OCI-M2 (cell line): ENCODE data around the gene MRPS11.
"Not testable (repeated sequence)": the region's sequence is repeated elsewhere in the genome, so short reads cannot be mapped to it uniquely, and the experiment has no call there.

ENCODE experiments used
- DNase-seq: peaks from one replicate; lab custom pipeline; 2025; ENCODE audit not compliant: unreplicated experiment; lab: John Stamatoyannopoulos, UW

The MRPS11 gene

DNA sequence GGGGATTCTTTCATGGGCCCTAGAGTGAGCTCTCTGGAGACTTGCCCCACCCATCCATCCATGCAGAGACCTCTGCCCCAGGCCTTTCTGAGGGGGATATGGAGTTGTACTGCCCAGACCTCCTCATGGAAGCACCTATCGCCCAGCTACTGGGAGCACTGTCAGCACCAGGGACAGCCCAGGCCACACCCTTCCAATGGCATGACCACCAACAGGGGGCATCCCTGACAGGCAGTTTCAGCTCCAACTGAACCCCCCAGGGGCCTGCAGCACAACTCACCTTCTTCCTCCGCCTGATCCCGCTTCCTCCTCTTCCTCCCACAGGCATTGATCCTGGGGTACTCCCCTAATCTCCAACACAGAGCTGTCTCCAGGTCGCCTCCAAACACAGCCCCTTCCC lies 21.8 kb downstream of the MRPS11 start:
- DNase-seq, result no peak

DNA sequence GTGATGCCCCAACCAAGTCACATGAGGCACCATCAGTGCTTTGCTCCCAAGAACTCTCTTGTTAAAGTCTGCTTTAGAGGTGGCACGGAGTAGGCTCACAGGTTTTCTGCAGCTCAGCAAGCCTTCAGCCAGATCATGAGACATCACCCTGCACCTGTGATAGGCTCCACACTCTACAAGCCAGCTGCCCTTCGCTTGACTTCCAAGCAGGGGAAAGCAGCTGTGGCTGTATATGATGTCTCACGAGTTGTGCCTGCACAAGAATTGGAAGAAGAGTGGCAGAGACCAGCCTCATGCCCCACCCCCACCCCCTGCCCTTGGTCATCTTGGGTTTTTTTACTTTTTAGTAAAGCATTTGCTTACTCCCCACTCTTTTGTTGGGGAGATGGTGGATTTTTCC lies 22.5 kb downstream of the MRPS11 start:
- DNase-seq, result no peak

DNA sequence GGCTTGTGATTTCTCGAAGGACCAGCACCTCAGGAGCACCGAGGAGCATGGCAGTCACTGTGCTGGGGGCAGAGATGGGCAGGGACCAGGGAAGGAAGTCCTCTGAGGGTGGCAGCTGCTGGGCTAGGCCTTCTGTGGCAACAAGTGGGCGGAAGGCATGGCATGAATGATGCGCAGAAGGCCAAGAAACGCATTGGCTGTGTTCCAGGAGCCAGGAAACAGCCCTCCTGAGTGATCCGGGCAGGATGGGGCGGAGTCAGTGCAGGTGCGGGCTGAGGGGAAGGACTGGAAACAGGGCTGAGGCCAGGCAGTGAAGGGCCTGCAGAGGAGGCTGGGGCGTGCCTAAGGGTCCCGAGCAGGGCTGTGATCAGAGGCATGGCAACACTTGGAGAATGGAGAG lies 23.6 kb downstream of the MRPS11 start:
- DNase-seq, result no peak

DNA sequence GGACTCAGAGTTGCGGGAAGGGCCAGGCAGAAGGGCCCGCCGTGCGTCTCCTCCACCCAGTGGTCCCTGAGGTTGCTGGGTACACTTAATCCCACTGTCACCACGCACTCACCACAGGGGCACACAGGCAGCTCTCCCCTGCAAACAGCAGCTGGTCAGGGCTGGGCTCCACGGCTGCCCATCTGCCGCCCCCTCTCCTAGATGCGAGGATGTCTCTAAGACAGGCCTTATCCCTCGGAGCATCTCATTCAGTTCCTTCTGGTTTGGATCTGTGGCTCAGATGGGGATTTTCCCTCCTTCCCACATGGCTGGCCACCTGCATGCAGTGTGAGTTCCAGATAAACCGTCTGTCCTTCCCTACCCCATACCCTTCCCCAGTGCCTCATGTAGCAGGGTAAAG lies 26.3 kb downstream of the MRPS11 start:
- no peak for DNase-seq

DNA sequence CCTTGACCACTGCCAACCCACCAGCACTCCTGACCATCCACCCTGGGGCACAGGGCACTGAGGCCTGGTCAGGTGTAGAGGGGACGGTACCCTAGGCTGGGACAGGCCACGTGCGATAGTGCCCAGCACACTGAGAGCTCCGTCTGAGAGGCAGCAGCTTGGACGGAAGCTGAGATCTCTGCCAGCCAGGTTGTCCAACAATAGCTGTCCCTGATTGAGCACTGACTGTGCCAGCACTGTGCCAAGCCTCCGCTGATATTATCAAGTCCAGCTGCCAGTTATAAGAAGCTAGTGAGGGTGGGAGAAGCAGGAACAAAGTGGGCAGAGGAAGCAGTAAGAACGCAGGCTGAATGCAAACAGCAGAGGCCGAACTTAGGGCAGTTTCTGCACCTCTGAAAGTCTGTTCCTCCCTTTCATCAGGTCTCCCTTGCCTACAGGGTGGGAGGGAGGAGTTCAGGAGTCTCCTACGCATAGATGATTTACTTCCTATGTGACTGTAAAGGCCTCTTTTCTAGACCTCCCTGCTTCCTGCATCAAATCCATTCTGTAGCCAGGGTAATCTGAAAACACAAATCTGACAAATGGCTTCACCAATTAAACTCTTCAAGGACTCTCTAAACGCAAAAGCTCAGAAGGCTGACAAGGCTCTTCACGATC lies 29.7 kb downstream of the MRPS11 start:
- no peak for DNase-seq

DNA sequence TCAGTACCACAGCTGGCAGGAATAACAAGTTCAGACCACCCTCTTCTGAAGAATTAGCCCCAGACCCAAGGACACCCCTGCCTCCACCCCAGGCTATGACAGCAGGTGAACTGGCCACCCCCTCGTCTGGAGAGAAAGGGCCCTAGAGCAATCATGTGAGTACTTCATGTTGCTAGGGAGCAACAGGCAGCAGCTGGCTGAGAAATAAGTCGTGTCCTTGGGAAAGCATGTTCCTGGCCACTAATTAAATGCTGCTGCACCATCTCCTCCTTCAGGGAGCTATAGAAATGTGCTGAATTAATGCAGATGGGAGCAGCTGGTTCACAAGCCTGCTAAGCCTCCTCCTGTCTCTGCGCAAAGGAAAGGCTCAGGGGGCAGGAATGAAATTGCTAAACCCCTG lies 31.5 kb downstream of the MRPS11 start:
- DNase-seq, result no peak

DNA sequence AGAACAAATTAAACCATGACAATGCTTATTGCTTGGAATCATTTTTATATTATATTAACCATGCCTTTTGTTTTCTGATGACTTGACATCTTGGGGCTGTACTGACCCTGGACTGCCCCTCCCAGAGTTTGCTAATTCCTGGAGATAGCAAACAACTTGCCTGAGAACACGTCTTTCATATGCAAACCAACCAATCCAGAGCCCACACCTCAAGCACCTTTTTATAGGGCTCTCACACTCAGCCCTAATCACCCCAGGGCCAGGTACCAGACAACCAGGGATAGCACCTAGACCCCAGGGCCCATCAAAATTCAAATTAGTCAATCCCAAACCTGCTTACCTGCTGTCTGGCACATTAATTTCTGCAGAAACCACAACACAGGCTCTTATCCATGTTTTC lies 36.9 kb downstream of the MRPS11 start:
- no peak for DNase-seq

DNA sequence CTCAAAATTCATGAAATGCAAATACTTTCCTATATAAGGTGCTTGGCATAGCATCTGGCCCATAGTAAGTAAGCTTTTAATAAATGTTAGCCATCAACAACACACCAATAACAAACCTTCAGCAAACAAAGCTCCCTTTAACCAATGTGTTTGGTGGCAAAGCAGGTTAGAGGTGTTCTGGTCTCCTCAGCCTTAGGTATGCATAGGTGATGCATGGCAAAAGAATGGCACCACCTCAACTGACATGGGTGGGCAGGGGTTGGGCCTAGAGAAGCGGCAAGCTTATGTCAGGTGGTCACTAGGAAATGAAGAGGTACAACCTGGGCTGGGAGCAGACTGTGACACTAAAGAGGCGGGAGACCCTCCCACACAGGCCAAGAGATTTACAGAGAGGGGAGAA lies 38.2 kb downstream of the MRPS11 start:
- DNase-seq, result no peak

DNA sequence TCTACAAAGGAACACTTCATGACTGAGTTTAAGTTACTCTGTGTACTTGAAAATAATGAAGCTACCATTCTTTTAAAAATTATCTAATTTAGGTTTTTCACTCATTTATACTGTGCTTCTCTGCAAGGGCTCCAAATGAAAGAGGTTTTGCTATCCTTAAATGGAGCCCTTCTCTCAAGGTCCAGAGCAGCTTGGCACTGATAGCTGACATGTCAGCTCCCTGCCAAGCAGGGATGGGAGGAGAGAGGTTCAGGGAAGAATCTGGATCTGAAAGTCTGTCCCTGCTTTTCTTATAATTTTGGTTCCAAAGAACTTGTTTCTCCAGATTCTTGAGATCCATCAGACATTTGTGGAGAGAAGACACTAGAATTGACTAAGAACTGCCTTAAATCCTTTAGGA lies 39.1 kb downstream of the MRPS11 start:
- DNase-seq, result no peak

DNA sequence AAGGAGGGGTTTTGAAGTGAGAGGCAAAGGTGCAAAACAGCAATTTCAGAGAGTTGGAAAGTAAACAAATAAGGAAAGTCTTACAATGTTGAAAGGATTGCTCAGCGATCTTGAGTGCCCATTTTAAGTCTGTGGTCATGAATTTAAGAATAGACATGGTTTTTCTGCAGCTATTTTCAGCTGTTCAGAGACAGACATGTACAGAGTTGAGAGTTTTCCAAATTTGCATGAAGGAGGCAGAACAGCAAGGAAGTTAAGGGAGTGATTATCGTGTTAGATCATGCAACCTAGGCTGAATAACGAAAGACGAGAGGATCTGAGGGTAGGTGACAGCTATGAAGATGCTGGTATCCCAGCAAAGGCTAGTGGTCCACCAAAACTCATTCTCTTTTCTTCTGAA lies 41.8 kb downstream of the MRPS11 start:
- no peak for DNase-seq

DNA sequence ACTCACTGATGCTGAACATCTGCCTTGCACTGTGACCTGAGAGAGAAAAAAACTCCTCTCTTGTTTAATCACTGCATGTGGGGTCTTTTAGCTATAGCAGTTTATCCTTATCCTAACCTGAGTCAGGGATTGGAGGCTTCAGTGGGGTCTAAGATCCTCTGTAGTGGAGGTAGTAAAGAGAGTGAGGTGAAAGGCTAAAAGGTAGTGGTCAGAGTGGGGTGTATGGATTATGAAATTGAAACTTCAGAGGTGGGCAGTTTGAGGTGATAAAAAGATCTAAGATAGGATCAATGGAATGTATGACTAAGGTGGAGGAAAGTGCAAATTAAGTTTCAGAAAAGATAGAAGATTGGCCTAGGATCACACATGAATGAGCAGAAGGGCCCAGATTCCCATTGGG lies 42.5 kb downstream of the MRPS11 start:
- no peak for DNase-seq

DNA sequence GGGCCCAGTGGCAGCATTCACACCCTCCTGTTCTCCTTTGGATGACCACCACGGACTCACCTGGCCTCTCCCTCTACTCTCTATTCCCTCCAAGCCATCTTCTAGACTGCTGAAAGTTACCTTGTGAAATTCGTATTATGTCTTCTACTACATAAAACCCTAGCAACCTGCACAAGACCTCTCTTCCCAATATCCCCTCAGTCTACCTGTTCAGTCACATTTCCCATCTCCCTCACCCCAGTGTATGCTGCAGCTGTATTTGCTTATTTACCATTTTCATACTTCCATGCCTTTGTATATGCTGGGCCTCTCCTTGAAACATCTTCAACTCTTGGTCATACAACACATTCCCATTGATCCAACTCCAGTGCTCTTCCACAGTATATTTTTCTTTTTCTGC lies 43.7 kb downstream of the MRPS11 start:
- no peak for DNase-seq

DNA sequence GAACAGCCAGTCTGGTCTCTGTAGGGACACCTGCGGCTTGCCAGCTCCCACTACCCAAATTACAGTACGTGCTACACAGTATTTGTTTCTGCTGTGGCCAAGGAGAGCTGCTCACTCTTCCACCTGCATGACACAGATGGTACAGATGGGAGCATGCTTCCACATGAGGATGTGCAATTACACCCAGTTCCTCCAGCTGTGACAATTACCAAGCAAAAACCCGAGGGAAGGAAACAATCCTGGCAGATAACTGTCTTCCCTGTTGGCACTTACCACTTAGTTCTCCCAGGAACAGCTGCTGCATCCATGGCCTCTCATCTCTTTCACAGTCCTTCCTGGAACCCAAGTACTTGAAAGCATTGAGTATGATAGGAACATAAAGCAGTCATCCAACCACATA lies 44.6 kb downstream of the MRPS11 start:
- DNase-seq, result no peak

DNA sequence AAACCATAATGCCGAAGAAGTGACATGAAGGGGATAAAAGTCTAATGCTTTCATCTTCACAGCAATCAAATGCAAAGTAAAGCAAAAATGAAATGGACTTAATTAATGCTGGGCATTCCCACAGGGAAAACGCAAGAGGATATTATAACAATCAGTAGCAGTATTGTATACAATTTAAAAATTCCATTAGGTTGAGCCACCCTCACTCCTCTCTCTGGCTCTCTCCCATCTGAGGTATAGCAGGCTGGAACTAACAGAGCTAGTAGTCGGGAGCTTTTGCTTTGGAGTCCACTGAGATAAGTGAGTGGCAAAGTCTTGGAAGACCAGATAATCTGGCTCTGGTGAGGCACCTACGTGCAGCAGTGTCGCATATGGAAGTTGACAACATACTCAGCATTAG lies 45.1 kb downstream of the MRPS11 start:
- DNase-seq, result no peak

DNA sequence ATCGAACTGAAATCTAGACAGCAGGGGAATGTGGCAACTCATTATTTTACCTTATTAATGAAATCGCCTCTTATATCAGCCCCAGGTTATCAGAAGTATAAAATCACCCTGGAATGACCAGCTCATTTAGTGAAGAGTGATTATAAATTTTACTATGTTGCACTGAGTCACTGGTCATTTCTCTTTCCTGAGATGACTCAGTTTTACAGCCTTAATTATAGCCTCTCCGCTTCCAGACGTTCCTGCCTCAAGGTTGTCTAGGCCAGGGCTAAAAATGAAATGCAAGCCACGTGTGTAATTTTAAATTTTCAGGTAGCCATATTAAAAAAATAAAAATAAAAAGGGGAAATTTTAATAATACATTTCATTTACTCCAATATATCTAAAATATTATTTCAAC lies 45.7 kb downstream of the MRPS11 start:
- DNase-seq, result no peak

DNA sequence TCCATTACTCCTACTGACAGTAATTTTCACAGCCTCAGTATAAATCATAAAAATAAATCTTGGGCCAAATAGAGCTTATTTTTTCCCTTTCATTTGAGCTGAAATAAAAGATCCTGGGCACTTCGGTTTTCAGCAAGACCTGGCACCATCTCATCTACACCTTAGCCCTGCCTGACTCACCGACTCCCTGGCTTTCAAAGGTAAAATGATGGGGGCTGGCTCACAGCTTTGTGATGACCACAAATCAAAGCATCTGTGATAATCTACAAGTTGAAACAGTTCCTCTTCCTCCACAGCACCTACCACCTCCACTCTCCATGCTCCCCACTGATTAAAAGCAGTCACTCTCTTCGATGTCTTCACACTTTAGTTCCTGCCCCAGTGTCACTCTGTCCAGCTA lies 51.4 kb downstream of the MRPS11 start:
- DNase-seq, result no peak

DNA sequence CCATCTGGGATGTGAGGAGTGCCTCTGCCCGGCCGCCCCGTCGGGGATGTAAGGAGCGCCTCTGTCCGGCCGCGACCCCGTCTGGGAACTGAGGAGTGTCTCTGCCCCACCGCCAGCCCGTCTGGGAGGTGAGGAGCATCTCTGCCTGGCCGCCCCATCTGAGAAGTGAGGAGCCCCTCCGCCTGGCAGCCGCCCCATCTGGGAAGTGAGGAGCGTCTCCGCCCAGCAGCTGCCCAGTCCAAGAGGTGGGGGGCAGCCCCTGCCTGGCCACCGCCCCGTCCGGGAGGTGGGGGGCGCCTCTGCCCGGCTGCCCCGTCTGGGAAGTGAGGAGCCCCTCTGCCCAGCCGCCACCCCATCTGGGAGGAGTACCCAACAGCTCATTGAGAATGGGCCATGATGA lies 56.6 kb downstream of the MRPS11 start:
- not testable (repeated sequence) for DNase-seq

DNA sequence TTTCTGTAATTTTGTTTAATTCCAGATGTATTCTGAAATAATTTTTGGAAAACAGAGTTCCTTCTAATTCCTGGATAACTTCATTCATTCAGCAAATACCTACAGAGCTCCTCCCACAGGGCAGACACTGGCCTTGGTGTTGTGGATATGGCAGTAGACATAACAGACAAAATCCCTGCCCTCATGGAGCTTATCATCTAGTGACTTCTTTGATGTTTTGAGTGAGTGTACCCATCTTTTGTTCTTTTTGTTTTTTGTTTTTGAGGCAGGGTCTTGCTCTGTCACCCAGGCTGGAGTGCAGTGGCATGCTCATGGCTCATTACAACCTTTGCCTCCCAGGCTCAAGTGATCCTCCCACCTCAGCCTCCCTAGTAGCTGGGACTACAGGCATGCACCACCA lies 57.9 kb downstream of the MRPS11 start:
- DNase-seq, result no peak

DNA sequence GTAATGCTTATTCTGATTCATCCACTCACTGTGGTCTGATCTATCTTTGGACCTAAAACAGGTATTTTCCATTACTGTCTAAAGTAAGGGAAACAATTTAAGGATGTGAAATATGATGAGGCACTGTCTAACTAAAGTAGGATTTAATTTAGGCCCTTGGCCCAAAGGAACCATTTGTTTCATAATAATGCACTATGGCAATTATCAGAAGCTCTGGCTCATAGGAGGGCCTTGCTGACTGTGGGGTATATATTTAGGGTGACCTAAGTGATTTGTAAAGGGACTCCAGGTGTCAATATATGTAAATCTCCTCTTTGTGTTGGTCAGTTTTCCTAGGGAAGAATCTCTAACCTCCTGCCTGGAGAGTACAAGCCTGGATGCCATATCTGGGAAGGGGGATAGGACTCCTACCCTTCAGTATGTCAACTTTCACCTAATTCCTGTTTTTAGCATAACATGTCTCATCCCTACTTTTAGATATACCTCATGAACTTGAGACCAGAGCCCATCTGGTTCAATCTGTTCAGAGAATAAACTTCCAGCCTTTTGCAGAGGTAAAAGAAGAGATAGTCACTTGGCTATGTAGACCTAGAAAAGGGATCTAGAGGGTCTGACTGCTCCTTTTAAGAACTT lies 58.9 kb downstream of the MRPS11 start:
- DNase-seq, result no peak

DNA sequence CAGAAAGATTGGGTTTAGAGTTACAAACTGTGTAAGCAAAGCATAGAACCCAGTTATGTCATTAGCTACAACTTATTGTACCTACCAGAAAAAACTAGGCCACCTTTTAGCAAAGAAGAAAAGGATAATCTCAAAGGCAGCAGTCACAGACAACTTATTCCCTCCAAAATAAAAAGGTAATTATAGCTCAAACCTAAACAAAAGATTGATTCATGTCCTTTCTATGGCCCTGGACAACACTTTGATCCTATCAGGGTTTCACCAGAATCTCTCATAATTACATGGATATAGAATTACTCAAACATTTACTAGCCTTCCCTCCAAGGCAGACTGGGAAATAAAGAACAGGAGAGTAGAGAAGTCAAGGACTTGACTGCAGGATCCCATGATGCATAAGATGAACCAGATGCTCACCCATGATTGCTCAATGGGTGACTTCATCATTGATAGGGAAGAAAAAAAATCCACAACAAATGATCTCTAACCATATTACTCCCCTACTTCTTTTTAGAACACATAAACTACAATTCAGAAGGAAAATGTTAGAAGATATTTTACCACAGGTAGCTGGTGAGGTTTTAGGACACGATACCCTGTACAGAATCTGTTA lies 61.6 kb downstream of the MRPS11 start:
- DNase-seq, result no peak
